ENCODE measurements around the gene GSK3B. TPM values are rescaled to one million over a fixed set of nuclear protein-coding genes. Genes with fewer than 3 reads are reported as not detected.
A peak's percentile ranks its signal among the peaks of the same experiment; 100 is the strongest.

Gene GSK3B
- total and polyA plus RNA-seq, 10 of the 15 experiments (the other 5 are each of a cell fraction or from before 2014, with no cell fraction given): 8.5 to 49.8 (median 25.5) TPM

DNA sequence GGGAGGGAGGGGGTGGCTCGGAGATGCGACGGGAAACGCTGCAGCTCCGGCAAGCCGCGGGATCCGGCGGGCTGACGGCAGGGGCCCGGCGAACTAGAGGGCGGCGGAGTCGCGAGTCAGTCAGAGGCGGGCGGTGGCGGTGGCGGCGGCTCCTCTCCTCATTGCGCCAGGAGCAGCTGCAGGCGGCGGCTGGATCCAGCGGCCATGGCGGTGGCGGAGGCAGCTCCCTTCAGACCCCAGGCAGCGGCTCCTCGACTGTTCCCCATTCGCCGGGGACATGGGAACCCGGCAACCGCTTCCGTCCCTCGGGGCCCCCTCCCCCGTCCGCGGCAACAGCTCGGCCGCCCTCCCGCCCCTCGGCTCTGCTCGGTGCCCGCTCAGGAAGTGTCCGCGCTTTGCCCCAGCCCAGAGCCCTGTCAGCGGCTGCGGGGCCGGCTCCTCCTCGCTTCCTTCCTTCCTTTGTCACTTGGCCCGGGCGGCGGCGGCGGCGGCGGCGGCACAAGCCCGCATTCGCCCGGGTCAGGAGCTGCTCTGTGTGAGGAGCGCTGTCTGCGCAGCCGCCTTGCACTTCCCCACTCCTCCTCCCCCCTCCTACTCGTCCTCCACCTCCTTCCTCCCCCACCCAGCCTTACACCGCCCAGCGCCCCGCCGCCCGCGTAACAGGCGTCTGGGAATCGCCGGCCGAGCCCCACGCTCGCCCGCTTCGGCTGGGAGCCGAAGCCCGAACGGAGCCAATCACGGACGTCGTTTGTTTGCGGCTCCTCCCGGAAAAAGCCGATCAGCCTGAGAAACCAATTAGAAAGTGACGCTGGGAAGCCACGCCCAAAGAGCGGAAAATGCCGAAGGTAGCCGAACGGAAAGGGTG is at the start of gene GSK3B (continued):
- peak; percentile 92 for TF ChIP-seq IKZF1 (conservative IDR thresholded peaks at IDR 0.05)
- TF ChIP-seq HDAC6 (IDR thresholded peaks at IDR 0.05; ENCODE audit: unreplicated experiment): peak; percentile 53
- peak; percentile 87 for TF ChIP-seq POLR2A (IDR thresholded peaks at IDR 0.05; ENCODE audit: low read depth, low read length)
- TF ChIP-seq, protein P1, sequence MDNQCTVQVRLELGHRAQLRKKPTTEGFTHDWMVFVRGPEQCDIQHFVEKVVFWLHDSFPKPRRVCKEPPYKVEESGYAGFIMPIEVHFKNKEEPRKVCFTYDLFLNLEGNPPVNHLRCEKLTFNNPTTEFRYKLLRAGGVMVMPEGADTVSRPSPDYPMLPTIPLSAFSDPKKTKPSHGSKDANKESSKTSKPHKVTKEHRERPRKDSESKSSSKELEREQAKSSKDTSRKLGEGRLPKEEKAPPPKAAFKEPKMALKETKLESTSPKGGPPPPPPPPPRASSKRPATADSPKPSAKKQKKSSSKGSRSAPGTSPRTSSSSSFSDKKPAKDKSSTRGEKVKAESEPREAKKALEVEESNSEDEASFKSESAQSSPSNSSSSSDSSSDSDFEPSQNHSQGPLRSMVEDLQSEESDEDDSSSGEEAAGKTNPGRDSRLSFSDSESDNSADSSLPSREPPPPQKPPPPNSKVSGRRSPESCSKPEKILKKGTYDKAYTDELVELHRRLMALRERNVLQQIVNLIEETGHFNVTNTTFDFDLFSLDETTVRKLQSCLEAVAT (IDR thresholded peaks at IDR 0.05): peak; percentile 49; the same call in 1 of the 2 replicates
- TF ChIP-seq, protein P2, sequence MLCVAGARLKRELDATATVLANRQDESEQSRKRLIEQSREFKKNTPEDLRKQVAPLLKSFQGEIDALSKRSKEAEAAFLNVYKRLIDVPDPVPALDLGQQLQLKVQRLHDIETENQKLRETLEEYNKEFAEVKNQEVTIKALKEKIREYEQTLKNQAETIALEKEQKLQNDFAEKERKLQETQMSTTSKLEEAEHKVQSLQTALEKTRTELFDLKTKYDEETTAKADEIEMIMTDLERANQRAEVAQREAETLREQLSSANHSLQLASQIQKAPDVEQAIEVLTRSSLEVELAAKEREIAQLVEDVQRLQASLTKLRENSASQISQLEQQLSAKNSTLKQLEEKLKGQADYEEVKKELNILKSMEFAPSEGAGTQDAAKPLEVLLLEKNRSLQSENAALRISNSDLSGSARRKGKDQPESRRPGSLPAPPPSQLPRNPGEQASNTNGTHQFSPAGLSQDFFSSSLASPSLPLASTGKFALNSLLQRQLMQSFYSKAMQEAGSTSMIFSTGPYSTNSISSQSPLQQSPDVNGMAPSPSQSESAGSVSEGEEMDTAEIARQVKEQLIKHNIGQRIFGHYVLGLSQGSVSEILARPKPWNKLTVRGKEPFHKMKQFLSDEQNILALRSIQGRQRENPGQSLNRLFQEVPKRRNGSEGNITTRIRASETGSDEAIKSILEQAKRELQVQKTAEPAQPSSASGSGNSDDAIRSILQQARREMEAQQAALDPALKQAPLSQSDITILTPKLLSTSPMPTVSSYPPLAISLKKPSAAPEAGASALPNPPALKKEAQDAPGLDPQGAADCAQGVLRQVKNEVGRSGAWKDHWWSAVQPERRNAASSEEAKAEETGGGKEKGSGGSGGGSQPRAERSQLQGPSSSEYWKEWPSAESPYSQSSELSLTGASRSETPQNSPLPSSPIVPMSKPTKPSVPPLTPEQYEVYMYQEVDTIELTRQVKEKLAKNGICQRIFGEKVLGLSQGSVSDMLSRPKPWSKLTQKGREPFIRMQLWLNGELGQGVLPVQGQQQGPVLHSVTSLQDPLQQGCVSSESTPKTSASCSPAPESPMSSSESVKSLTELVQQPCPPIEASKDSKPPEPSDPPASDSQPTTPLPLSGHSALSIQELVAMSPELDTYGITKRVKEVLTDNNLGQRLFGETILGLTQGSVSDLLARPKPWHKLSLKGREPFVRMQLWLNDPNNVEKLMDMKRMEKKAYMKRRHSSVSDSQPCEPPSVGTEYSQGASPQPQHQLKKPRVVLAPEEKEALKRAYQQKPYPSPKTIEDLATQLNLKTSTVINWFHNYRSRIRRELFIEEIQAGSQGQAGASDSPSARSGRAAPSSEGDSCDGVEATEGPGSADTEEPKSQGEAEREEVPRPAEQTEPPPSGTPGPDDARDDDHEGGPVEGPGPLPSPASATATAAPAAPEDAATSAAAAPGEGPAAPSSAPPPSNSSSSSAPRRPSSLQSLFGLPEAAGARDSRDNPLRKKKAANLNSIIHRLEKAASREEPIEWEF (IDR thresholded peaks at IDR 0.05; ENCODE audit: insufficient replicate concordance, low read depth, low read length): no peak
- no peak for TF ChIP-seq SREBF1 (IDR thresholded peaks at IDR 0.05; ENCODE audit: low read length)
- no peak for TF ChIP-seq NFXL1 (IDR thresholded peaks at IDR 0.05; ENCODE audit: borderline replicate concordance)
- TF ChIP-seq TCF3 (IDR thresholded peaks at IDR 0.05; ENCODE audit: borderline replicate concordance, insufficient read depth, low read depth, low read length): 0 out of 2 replicates have a peak, but pooled peaks have one; percentile 21
- TF ChIP-seq TBL1XR1 (IDR thresholded peaks at IDR 0.05; ENCODE audit: low read depth, low read length): no peak
- no peak for TF ChIP-seq MEF2A (IDR thresholded peaks at IDR 0.05; ENCODE audit: insufficient read depth, low read depth, low read length)
- TF ChIP-seq, protein P3, sequence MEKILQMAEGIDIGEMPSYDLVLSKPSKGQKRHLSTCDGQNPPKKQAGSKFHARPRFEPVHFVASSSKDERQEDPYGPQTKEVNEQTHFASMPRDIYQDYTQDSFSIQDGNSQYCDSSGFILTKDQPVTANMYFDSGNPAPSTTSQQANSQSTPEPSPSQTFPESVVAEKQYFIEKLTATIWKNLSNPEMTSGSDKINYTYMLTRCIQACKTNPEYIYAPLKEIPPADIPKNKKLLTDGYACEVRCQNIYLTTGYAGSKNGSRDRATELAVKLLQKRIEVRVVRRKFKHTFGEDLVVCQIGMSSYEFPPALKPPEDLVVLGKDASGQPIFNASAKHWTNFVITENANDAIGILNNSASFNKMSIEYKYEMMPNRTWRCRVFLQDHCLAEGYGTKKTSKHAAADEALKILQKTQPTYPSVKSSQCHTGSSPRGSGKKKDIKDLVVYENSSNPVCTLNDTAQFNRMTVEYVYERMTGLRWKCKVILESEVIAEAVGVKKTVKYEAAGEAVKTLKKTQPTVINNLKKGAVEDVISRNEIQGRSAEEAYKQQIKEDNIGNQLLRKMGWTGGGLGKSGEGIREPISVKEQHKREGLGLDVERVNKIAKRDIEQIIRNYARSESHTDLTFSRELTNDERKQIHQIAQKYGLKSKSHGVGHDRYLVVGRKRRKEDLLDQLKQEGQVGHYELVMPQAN (conservative IDR thresholded peaks at IDR 0.05): peak; percentile 84
- TF ChIP-seq POLR2AphosphoS5 (IDR thresholded peaks at IDR 0.05; ENCODE audit: low read length): peak; percentile 83
- TF ChIP-seq, protein P4, sequence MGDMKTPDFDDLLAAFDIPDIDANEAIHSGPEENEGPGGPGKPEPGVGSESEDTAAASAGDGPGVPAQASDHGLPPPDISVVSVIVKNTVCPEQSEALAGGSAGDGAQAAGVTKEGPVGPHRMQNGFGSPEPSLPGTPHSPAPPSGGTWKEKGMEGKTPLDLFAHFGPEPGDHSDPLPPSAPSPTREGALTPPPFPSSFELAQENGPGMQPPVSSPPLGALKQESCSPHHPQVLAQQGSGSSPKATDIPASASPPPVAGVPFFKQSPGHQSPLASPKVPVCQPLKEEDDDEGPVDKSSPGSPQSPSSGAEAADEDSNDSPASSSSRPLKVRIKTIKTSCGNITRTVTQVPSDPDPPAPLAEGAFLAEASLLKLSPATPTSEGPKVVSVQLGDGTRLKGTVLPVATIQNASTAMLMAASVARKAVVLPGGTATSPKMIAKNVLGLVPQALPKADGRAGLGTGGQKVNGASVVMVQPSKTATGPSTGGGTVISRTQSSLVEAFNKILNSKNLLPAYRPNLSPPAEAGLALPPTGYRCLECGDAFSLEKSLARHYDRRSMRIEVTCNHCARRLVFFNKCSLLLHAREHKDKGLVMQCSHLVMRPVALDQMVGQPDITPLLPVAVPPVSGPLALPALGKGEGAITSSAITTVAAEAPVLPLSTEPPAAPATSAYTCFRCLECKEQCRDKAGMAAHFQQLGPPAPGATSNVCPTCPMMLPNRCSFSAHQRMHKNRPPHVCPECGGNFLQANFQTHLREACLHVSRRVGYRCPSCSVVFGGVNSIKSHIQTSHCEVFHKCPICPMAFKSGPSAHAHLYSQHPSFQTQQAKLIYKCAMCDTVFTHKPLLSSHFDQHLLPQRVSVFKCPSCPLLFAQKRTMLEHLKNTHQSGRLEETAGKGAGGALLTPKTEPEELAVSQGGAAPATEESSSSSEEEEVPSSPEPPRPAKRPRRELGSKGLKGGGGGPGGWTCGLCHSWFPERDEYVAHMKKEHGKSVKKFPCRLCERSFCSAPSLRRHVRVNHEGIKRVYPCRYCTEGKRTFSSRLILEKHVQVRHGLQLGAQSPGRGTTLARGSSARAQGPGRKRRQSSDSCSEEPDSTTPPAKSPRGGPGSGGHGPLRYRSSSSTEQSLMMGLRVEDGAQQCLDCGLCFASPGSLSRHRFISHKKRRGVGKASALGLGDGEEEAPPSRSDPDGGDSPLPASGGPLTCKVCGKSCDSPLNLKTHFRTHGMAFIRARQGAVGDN (IDR thresholded peaks at IDR 0.05): 0 out of 2 replicates have a peak, but pooled peaks have one; percentile 42
- TF ChIP-seq SMARCA5 (IDR thresholded peaks at IDR 0.05): 0 out of 2 replicates have a peak, but pooled peaks have one; percentile 65
- TF ChIP-seq RUNX3 (IDR thresholded peaks at IDR 0.05; ENCODE audit: low read length): peak; percentile 53; the same call in 1 of the 2 replicates
- peak; percentile 21; the same call in 1 of the 2 replicates for TF ChIP-seq GABPA (IDR thresholded peaks at IDR 0.05; ENCODE audit: low read depth)
